GM12873 (cell line): Measurements from ENCODE around the gene PLCL1.

Experiments used
- TF ChIP-seq, protein P1 (sequence below): IDR thresholded peaks from 2 replicates; pipeline ENCODE4 v1.5.1; 2012; ENCODE audit warnings: low read depth, mild to moderate bottlenecking, moderate library complexity, low read length, control low read depth; ENCODE audit not compliant: insufficient read depth; ENCODE audit errors: missing control alignments

PLCL1 gene

DNA sequence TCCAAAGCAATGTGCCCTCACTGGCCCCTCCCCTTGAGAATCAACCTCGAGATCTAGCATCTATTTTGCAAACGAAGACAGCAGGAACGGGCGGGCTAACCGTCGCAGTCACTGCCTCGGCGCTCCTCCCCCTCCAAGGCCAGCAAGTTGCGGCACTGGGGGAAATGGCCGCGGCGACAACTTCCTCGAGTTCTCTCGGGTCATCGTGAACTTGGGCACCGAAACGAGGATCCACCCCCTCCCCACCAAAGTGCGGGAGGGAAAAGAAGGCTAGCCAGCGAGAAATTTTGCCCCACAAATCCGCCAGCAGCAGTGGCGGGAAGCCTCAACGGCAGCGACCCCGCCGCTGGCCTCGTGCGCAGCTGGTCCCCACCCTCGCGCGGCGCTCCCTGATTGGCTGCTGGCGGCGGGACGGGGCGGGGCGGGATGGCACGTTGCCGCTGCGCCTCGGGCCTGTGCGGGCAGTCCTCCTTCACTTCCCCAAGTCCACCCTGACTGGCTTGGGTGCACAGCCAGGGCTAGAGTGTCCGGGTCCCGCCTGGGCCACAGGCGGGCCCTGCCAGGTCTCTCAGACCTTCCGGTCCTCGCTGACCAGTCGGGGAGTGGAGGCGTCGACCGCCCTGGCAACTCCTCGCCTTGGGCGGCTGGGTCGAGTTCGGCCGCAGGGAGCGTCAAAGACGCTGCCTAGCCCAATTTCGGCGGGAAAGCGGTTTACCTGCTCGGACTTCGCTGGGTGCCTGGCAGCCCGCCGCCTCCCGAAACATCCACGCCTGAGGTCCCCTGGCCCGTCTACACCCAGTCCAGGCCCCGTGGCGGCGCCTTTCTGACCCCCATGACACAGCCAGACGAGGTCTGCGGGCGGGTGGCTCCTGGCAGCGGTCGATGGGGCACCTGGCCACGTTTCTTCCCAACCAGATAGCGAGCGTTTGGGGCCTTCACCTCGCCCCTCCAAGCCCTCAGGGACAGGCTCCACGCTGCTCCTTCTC is 19.1 kb upstream of the PLCL1 start, which contains the start of gene BOLL:
Gene BOLL (minus strand): TSS at position 364 of the 986 bp plus-strand sequence. CDS start 3,469 bp downstream, outside the sequence.
- TF ChIP-seq, protein P1, sequence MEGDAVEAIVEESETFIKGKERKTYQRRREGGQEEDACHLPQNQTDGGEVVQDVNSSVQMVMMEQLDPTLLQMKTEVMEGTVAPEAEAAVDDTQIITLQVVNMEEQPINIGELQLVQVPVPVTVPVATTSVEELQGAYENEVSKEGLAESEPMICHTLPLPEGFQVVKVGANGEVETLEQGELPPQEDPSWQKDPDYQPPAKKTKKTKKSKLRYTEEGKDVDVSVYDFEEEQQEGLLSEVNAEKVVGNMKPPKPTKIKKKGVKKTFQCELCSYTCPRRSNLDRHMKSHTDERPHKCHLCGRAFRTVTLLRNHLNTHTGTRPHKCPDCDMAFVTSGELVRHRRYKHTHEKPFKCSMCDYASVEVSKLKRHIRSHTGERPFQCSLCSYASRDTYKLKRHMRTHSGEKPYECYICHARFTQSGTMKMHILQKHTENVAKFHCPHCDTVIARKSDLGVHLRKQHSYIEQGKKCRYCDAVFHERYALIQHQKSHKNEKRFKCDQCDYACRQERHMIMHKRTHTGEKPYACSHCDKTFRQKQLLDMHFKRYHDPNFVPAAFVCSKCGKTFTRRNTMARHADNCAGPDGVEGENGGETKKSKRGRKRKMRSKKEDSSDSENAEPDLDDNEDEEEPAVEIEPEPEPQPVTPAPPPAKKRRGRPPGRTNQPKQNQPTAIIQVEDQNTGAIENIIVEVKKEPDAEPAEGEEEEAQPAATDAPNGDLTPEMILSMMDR = no peak

DNA sequence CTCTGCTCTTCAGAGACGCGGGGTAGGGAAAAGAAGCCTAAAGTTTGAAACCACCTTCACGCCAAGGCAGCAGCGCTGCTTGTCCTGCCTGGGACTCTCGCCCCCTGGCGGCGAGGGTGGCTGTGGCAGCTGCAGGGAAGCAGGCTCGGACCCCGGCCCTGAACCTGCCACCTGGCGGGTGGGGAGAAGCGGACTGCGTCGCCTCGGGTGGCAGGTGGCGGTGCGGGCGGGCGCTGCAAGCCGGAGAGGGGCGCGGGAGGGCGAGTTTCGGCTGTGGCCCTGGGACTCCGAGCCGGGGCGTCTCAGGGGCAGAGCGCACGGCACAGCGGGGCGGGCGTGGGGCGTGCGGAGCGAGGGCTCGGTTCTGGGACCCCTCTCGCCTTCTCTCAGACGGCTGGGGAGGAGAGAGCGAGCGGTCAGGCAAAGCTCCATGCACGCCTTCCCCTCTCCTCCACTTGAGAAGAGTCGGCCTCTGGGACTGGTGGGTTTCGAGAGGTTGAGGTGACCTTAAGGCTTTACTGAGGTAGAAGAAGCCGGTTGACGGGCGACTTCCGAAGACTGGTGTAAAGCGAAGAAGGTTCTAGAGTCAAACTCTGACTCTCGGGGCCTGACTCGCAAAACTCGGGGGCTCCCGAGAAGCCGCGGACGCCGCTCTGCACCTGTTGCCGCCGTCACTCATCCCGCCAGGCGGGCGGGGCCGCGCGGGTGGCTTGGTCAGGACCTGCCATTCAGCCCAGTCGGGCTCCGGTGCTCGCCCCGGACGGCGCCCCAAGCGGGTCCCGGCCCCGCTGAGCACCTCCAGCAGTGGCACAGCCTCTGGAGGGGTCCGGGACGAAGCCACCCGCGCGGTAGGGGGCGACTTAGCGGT is 18.1 kb upstream of the PLCL1 start:
- TF ChIP-seq, protein P1 = peak; percentile 58

DNA sequence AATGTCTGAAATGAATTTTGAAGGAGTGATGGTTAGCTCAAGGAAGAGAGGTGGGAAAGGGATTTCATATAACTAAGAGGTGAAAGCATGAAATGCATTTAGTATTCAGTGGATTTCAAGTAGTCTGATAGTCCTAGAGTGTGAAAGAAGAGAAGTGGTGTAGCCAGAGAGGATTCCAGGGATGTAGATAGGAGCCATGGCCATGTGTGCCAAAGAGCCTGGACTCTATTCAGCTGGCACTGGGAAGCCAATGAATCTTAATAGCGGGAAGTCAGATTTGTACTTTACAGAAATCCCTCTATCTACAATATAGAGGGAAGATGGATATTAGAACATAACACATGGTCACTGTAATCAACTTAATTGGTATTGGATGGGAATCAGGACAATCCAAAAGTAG is 10.9 kb upstream of the PLCL1 start:
- TF ChIP-seq, protein P1 = no peak

DNA sequence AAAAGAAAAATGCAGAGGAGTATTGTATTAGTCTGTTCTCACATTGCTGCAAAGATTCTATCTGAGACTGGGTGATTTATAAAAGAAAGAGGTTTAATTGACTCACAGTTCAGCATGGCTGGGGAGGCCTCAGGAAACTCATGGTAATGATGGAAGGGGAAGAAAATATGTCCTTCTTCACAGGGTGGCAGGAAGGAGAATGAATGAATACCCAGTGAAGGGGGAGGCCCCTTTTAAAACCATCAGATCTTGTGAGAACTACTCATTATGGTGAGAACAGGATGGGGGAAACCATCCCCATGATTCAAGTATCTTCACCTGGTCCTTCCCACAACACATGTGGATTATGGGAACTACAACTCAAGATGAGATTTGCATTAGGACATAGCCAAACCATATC is 9.1 kb upstream of the PLCL1 start:
- TF ChIP-seq, protein P1 = no peak

DNA sequence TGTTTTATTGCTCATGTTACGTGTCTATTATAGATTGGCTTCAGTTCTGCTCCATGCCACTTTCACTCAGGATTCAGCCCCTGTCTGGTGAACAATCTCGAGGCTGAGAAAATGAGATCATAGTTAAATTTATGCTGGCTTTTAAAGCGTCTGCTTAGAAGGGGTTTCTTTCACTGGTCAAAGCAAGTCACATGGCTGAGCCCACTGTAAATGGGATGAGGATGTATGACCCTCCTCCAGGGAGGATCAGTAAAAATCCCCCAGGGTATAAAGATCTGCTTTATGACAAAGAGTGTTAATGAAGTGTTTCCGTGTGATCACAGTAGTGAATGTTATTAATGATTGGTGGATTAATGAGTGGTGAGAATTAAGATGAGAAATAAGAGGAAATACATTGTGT is 6.2 kb upstream of the PLCL1 start:
- TF ChIP-seq, protein P1 = no peak

DNA sequence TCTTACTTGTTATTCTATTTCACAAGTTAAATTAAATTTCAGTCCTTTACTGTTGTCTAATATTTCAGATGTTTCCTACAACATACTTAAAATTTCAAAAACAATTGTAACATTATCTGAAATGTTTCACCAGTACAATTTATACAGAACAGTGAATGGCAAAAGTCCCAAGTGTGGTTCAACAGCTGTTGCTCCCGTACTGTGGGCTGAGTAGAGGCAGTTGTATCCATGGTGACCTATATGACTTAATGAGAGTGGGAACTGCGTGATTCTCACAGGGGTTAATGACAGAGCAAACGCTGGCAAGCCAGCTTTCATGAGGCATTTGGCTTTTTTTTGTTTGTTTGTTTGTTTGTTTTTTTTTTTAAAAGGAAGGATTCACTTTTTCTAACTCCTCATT is 5.3 kb upstream of the PLCL1 start:
- TF ChIP-seq, protein P1 = no peak

DNA sequence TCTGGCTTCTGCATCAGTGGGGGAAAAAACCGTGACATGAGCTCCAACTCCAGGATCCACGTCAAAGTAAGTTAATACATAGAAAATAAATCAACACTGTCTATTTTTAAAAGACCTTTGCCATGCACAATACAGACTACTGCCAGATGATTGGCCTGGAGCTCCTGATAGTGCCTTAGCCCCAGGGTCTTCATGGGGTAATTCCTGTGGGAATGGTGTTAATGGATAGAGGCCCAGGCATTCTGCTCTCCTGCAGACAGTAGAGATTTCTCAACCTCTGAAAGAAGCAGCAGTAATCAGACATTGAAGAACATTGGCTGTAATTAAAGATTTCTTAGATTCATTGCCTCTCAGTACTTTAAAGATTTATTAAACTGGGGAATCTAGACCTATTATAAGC is 4.3 kb upstream of the PLCL1 start:
- TF ChIP-seq, protein P1 = no peak
